Mesenchymal stem cell (in vitro differentiated cells and primary cell): ENCODE results near the gene ANKFN1.

Source experiments
- DNase-seq: peaks from one replicate; pipeline ENCODE4 v3.0.0-alpha.2; 2013
- H2AFZ ChIP-seq: one replicate; pipeline ENCODE4 v1.6.1; 2013; ENCODE audit warnings: low read depth, mild to moderate bottlenecking, control low read depth, inconsistent platforms, low read length, moderate library complexity
- H2AK5ac ChIP-seq: 2 replicates; pipeline ENCODE4 v1.6.1; 2013; ENCODE audit warnings: low read length, moderate library complexity, mild to moderate bottlenecking, inconsistent platforms; ENCODE audit not compliant: severe bottlenecking
- H2BK120ac ChIP-seq: one replicate; pipeline ENCODE4 v1.6.1; 2013; ENCODE audit warnings: low read depth, mild to moderate bottlenecking, inconsistent platforms, low read length, moderate library complexity
- H2BK12ac ChIP-seq, 2 experiments: one replicate each; pipeline ENCODE4 v1.6.1; 2013; ENCODE audit warnings: inconsistent platforms in 2 of 2, low read length in 2 of 2, mild to moderate bottlenecking in 2 of 2, moderate library complexity in 2 of 2, control low read depth in 1 of 2
- H2BK15ac ChIP-seq: one replicate; pipeline ENCODE4 v1.6.1; 2013; ENCODE audit warnings: mild to moderate bottlenecking, low read depth, inconsistent platforms; ENCODE audit not compliant: poor library complexity, severe bottlenecking
- H2BK5ac ChIP-seq: 2 replicates; pipeline ENCODE4 v1.6.1; 2013; ENCODE audit warnings: low read depth, mild to moderate bottlenecking, low read length, control low read depth, inconsistent platforms; ENCODE audit not compliant: poor library complexity, severe bottlenecking
- H3K14ac ChIP-seq, 2 experiments: one replicate each; pipeline ENCODE4 v1.6.1; 2013; ENCODE audit warnings: inconsistent platforms in 2 of 2, low read length in 2 of 2, control low read depth in 1 of 2, mild to moderate bottlenecking in 1 of 2, moderate library complexity in 1 of 2
- H3K18ac ChIP-seq, 2 experiments: one replicate each; pipeline ENCODE4 v1.6.1; 2013; ENCODE audit warnings: inconsistent platforms in 2 of 2, low read length in 2 of 2, control low read depth in 1 of 2, low read depth in 1 of 2, mild to moderate bottlenecking in 1 of 2
- H3K23ac ChIP-seq, 2 experiments: one replicate each; pipeline ENCODE4 v1.6.1; 2013; ENCODE audit warnings: inconsistent platforms in 2 of 2, low read length in 2 of 2, mild to moderate bottlenecking in 2 of 2, moderate library complexity in 2 of 2, control low read depth in 1 of 2
- H3K27ac ChIP-seq: 2 replicates; pipeline ENCODE4 v1.5.1; 2013; ENCODE audit warnings: mild to moderate bottlenecking, moderate library complexity, low read length, control low read depth, inconsistent platforms; ENCODE audit not compliant: poor library complexity, severe bottlenecking
- H3K27me3 ChIP-seq, 2 experiments: 2 replicates each; pipeline versions ENCODE4 v1.6.1 to v1.7.0; 2013; ENCODE audit warnings: low read length in 2 of 2, mild to moderate bottlenecking in 2 of 2, moderate library complexity in 2 of 2, control low read depth in 1 of 2, inconsistent platforms in 1 of 2; ENCODE audit not compliant: control insufficient read depth in 1 of 2, insufficient read depth in 1 of 2
- H3K36me3 ChIP-seq, 2 experiments: 2 replicates each; pipeline versions ENCODE4 v1.6.1 to v1.7.0; 2013; ENCODE audit warnings: low read length in 2 of 2, control low read depth in 1 of 2, inconsistent platforms in 1 of 2, low read depth in 1 of 2, mild to moderate bottlenecking in 1 of 2; ENCODE audit not compliant: insufficient read depth in 2 of 2, control insufficient read depth in 1 of 2
- H3K4ac ChIP-seq, 2 experiments: one replicate each; pipeline ENCODE4 v1.6.1; 2013; ENCODE audit warnings: inconsistent platforms in 2 of 2, low read length in 2 of 2, mild to moderate bottlenecking in 2 of 2, moderate library complexity in 2 of 2, control low read depth in 1 of 2, low read depth in 1 of 2
- H3K4me1 ChIP-seq: 2 replicates; pipeline ENCODE4 v1.6.1; 2013; ENCODE audit warnings: low read depth, low read length, control low read depth; ENCODE audit not compliant: control insufficient read depth, insufficient read depth
- H3K4me2 ChIP-seq: 2 replicates; pipeline ENCODE4 v1.6.1; 2013; ENCODE audit warnings: low read length, mild to moderate bottlenecking, inconsistent platforms; ENCODE audit not compliant: poor library complexity, severe bottlenecking
- H3K4me3 ChIP-seq, 2 experiments: 2 replicates each; pipeline versions ENCODE4 v1.5.1 to v1.7.0; 2013; ENCODE audit warnings: low read length in 2 of 2, mild to moderate bottlenecking in 2 of 2, control low read depth in 1 of 2, low read depth in 1 of 2; ENCODE audit not compliant: insufficient read depth in 1 of 2
- H3K79me1 ChIP-seq: replicated peaks from 2 replicates; pipeline ENCODE4 v1.6.1; 2013; ENCODE audit warnings: mild to moderate bottlenecking, control low read depth, low read length, inconsistent platforms; ENCODE audit not compliant: poor library complexity, severe bottlenecking
- H3K9ac ChIP-seq: 2 replicates; pipeline ENCODE4 v1.7.0; 2013; ENCODE audit warnings: mild to moderate bottlenecking, low read length, moderate library complexity
- H3K9me3 ChIP-seq: 2 replicates; pipeline ENCODE4 v1.7.0; 2013; ENCODE audit warnings: mild to moderate bottlenecking, low read length; ENCODE audit not compliant: control insufficient read depth
- H4K8ac ChIP-seq: one replicate; pipeline ENCODE4 v1.6.1; 2013; ENCODE audit warnings: inconsistent platforms, mild to moderate bottlenecking, low read length, moderate library complexity
- H4K91ac ChIP-seq: one replicate; pipeline ENCODE4 v1.6.1; 2013; ENCODE audit warnings: mild to moderate bottlenecking, low read length, inconsistent platforms
- WGBS: methylation state at CpG from one replicate; pipeline ENCODE4 v1.1.7; 2013; ENCODE audit warnings: mixed read lengths; 5-methylcytosine and 5-hydroxymethylcytosine counted together

ANKFN1 gene

GRCh38 chr17:56322991-56323390, 169.7 kb downstream of the ANKFN1 start:
- no peak overlapping the region for H3K4me2 ChIP-seq
- no peak overlapping the region for H2BK15ac ChIP-seq
- no peak overlapping the region for H3K27ac ChIP-seq
- no peaks in the 10 kb centered on the region for H3K4me1 ChIP-seq
- H2BK5ac ChIP-seq = no peak overlapping the region
- no peak overlapping the region for H3K4me3 ChIP-seq
- WGBS = 100% methylated on average over 1 of the region's 2 CpGs
- no peak overlapping the region for H2BK12ac ChIP-seq
- no peaks in the 10 kb centered on the region for H3K36me3 ChIP-seq
- H3K27me3 ChIP-seq = peaks cover 0 to 70% of the 10 kb centered on the region in 2 experiments
- H3K18ac ChIP-seq = no peak overlapping the region
- no peaks in the 10 kb centered on the region for H3K9me3 ChIP-seq
- H2AK5ac ChIP-seq = no peak overlapping the region
- H4K8ac ChIP-seq = no peak overlapping the region
- no peak overlapping the region for H2AFZ ChIP-seq
- DNase-seq = no peak
- H3K23ac ChIP-seq = no peak overlapping the region
- H4K91ac ChIP-seq = no peak overlapping the region
- no peak overlapping the region for H3K14ac ChIP-seq
- no peak overlapping the region for H2BK120ac ChIP-seq
- H3K9ac ChIP-seq = no peak overlapping the region
- no peak overlapping the region for H3K4ac ChIP-seq
- no peaks in the 10 kb centered on the region for H3K79me1 ChIP-seq

GRCh38 chr17:56324676-56325075, 171.4 kb downstream of the ANKFN1 start:
- H3K27ac ChIP-seq = no peak overlapping the region
- H3K27me3 ChIP-seq = peaks cover 0 to 75% of the 10 kb centered on the region in 2 experiments
- no peaks in the 10 kb centered on the region for H3K4me1 ChIP-seq
- H3K18ac ChIP-seq = no peak overlapping the region
- H3K79me1 ChIP-seq = no peaks in the 10 kb centered on the region
- H2BK5ac ChIP-seq = no peak overlapping the region
- no peak overlapping the region for H3K4me2 ChIP-seq
- no peak overlapping the region for H4K8ac ChIP-seq
- H4K91ac ChIP-seq = no peak overlapping the region
- H3K4ac ChIP-seq = no peak overlapping the region
- no peaks in the 10 kb centered on the region for H3K36me3 ChIP-seq
- H2AFZ ChIP-seq = no peak overlapping the region
- no peak overlapping the region for H3K23ac ChIP-seq
- no peak overlapping the region for H2AK5ac ChIP-seq
- H2BK120ac ChIP-seq = no peak overlapping the region
- H3K9me3 ChIP-seq = no peaks in the 10 kb centered on the region
- WGBS = 86% methylated on average over 1 of the region's 3 CpGs
- no peak overlapping the region for H3K14ac ChIP-seq
- no peak overlapping the region for H3K9ac ChIP-seq
- H2BK12ac ChIP-seq = no peak overlapping the region
- H3K4me3 ChIP-seq = no peak overlapping the region
- no peak for DNase-seq
- H2BK15ac ChIP-seq = no peak overlapping the region

GRCh38 chr17:56325313-56326000, 172.2 kb downstream of the ANKFN1 start:
- no peak overlapping the region for H2BK12ac ChIP-seq
- WGBS = 79% methylated on average over 12 of the region's 13 CpGs
- no peaks in the 10 kb centered on the region for H3K9me3 ChIP-seq

GRCh38 chr17:56326001-56326359, 172.7 kb downstream of the ANKFN1 start:
- Histone ChIP-seq H4K91ac (no peak overlapping the region), H3K14ac (no peak overlapping the region), H3K9ac (no peak overlapping the region), H2BK120ac (no peak overlapping the region), H2BK15ac (no peak overlapping the region), H3K9me3 (no peaks in the 10 kb centered on the region), H3K4me1 (no peaks in the 10 kb centered on the region), H3K4ac (no peak overlapping the region), H2BK12ac (no peak overlapping the region), H3K4me2 (no peak overlapping the region), H2AK5ac (no peak overlapping the region), H3K27ac (no peak overlapping the region), H3K4me3 (no peak overlapping the region), H3K27me3 (peaks cover 0 to 71% of the 10 kb centered on the region in 2 experiments), H2AFZ (no peak overlapping the region), H3K18ac (no peak overlapping the region), H3K79me1 (no peaks in the 10 kb centered on the region), H4K8ac (no peak overlapping the region), H3K23ac (no peak overlapping the region), H3K36me3 (no peaks in the 10 kb centered on the region), H2BK5ac (no peak overlapping the region)
- DNase-seq = no peak
- 94% methylated on average over 5 of the region's 5 CpGs for WGBS

More at GRCh38 chr17:56325313-56326000, 172.2 kb downstream of the ANKFN1 start:
- no peak overlapping the region for H3K4me2 ChIP-seq
- H2BK5ac ChIP-seq = no peak overlapping the region
- H3K4me3 ChIP-seq = no peak overlapping the region
- H4K8ac ChIP-seq = no peak overlapping the region
- H2AFZ ChIP-seq = no peak overlapping the region
- no peaks in the 10 kb centered on the region for H3K4me1 ChIP-seq
- no peak overlapping the region for H3K23ac ChIP-seq
- no peak overlapping the region for H2BK120ac ChIP-seq
- no peak overlapping the region for H4K91ac ChIP-seq
- H3K79me1 ChIP-seq = no peaks in the 10 kb centered on the region
- H3K14ac ChIP-seq = peak overlapping the region in 1 of 2 experiments; percentile 9
- no peak overlapping the region for H3K4ac ChIP-seq
- no peak overlapping the region for H2BK15ac ChIP-seq
- no peak overlapping the region for H2AK5ac ChIP-seq
- no peak overlapping the region for H3K27ac ChIP-seq
- no peak for DNase-seq
- peaks cover 0 to 75% of the 10 kb centered on the region in 2 experiments for H3K27me3 ChIP-seq
- H3K36me3 ChIP-seq = no peaks in the 10 kb centered on the region
- H3K9ac ChIP-seq = no peak overlapping the region
- no peak overlapping the region for H3K18ac ChIP-seq
